DMS114 treated with DMSO at 0.1 percent for 48 hours (cell line): ENCODE data around the gene TMEM145.

ENCODE experiments used
- DNase-seq: peaks from one replicate; lab custom pipeline; 2025; ENCODE audit not compliant: unreplicated experiment; lab: John Stamatoyannopoulos, UW

The TMEM145 gene

DNA sequence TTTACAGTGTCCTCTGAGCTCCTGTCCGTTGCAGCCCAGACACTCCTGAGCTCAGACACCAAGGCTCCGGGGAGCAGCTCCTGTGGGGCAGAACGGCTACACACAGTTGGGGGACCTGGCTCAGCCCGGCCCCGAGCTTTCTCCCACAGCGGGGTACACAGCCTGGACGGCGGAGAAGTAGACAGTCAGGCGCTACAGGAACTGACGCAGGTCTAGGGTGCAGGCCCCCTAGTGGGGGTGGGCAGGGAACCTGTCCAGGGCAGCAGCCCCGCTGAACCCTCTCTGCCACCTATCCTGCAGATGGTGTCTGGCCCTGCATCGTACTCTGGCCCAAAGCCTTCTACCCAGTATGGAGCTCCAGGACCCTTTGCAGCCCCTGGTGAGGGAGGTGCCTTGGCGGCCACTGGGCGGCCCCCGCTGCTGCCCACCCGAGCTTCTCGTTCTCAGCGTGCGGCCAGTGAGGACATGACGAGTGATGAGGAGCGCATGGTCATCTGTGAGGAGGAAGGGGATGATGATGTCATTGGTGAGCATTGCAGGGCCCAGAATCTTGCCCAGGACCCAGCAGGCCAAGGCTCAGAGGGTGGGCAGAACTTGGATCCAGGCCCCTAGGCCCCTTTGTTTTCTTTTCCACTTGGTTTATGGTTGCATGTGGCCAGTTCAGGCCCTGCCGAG, 24.1 kb upstream of the TMEM145 start:
- no peak for DNase-seq

DNA sequence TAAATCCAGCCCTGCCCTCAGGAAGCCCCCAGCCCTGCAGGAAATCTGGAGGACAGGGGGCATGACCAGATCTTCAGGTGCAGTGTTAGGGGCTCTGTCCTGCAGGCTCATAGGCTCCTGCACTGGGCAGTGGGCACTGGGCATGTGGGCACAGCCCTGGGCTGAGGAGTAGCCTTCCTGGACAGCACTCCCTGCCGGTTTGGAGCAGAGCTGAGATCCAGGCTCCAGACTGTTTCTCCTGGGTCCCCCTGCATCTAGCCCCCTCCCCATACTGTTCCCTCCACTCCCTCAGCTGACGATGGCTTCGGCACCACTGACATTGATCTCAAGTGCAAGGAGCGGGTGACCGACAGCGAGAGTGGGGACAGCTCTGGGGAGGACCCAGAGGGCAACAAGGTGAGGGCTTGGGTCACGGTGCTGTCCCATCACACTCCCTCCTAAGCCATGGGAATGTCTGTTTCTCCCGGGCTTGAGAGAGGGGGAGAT, 23.5 kb upstream of the TMEM145 start:
- no peak for DNase-seq

DNA sequence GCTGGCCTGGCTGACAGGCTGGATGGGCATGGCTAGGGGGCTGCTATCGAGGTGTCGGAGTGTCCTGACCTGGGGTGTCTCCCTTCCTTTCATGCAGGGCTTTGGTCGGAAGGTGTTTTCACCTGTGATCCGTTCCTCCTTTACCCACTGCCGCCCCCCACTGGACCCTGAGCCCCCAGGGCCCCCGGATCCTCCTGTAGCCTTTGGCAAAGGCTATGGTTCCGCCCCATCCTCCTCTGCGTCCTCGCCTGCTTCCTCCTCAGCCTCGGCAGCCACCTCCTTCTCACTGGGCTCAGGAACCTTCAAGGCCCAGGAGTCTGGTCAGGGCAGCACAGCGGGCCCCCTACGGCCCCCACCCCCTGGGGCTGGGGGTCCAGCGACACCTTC, 23.0 kb upstream of the TMEM145 start:
- no peak for DNase-seq

DNA sequence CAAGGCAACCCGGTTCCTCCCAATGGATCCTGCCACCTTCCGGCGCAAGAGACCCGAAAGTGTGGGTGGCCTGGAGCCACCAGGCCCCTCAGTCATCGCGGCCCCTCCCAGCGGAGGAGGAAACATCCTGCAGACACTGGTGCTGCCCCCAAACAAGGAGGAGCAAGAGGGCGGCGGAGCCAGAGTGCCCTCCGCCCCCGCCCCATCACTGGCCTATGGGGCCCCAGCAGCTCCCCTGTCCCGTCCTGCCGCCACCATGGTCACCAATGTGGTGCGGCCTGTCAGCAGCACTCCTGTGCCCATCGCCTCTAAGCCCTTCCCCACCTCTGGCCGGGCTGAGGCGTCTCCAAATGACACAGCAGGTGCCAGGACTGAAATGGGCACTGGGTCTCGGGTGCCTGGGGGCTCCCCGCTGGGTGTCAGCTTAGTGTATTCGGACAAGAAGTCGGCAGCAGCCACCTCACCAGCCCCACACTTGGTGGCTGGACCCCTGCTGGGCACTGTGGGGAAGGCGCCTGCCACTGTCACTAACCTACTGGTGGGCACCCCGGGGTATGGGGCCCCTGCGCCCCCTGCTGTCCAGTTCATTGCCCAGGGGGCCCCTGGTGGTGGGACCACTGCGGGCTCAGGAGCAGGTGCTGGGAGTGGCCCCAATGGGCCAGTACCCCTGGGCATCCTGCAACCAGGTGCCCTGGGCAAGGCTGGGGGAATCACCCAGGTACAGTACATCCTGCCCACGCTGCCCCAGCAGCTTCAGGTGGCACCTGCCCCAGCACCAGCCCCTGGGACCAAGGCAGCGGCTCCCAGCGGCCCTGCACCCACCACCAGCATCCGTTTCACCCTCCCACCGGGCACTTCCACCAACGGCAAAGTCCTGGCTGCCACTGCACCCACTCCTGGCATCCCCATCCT, 22.3 kb upstream of the TMEM145 start:
- peak; percentile 56 for DNase-seq

DNA sequence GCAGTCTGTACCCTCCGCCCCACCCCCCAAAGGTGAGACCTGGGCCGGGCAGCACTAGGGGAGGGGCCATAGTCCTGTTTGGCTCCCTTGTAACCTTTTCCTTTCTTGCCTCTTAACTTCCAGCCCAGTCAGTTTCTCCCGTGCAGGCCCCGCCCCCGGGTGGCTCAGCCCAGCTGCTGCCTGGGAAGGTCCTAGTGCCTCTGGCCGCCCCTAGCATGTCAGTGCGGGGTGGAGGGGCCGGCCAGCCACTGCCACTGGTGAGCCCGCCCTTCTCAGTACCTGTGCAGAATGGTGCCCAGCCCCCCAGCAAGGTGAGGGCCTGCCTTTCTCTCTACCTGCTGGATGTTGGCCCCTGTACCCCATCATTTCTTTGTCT, 21.7 kb upstream of the TMEM145 start:
- DNase-seq: no peak

DNA sequence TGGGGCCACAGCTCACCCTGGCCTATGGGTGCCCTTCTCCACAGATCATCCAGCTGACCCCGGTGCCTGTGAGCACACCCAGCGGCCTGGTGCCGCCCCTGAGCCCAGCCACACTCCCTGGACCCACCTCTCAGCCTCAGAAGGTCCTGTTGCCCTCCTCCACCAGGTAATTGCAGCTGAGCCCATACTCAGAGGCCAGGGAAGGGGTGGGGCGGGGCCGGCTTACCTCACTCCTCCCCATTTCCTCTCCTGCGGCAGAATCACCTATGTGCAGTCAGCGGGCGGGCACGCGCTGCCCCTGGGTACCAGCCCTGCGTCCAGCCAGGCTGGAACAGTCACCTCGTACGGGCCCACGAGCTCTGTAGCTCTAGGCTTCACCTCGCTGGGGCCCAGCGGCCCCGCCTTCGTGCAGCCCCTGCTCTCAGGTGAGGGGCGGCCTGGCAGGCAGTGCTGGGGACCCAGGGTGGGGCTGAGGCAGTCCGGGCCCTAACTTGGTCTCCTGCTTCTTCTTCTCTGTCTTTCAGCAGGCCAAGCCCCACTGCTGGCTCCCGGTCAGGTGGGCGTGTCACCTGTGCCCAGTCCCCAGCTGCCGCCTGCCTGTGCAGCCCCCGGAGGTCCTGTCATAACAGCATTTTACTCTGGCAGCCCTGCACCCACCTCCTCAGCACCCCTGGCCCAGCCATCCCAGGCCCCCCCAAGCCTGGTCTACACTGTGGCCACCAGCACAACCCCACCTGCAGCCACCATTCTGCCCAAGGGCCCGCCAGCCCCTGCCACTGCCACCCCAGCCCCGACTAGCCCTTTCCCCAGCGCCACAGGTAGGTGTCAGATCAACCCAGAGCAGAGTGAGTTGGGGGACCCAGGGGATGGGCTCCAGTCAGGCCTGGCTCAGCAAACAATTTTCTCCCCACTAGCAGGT, 20.8 kb upstream of the TMEM145 start:
- no peak for DNase-seq

DNA sequence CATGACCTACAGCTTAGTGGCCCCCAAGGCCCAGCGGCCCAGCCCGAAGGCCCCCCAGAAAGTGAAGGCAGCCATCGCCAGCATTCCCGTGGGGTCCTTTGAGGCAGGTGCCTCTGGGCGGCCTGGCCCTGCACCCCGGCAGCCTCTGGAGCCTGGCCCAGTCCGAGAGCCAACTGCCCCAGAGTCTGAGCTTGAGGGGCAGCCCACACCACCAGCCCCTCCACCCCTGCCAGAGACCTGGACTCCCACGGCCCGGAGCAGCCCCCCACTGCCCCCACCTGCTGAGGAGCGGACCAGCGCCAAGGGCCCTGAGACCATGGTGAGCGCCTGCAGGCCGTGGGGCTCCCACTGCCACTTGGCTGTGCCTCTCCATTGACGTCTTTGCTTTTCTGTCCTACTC, 20.1 kb upstream of the TMEM145 start:
- DNase-seq: no peak

DNA sequence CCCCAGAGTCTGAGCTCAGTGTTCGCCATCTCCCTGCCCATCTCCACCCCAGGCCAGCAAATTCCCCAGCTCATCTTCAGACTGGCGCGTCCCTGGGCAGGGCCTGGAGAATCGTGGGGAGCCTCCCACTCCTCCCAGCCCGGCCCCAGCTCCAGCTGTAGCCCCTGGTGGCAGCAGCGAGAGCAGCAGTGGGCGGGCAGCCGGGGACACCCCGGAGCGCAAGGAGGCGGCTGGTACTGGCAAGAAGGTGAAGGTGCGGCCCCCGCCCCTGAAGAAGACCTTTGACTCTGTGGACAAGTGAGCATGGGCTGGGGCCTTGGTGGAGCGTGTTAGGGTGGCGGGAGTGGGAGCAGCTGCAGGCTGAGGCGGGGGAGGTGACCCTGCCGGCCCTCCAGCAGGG, 19.6 kb upstream of the TMEM145 start:
- no peak for DNase-seq

DNA sequence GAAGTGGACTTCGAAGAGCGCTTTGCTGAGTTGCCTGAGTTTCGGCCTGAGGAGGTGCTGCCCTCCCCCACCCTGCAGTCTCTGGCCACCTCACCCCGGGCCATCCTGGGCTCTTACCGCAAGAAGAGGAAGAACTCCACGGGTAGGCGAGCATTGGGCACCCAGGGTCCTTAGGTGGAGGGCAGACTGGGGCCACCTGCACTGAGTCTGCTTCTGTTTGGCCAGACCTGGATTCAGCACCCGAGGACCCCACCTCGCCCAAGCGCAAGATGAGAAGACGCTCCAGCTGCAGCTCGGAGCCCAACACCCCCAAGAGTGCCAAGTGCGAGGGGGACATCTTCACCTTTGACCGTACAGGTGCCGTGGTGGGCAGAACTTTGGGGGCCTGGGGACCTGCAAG, 19.2 kb upstream of the TMEM145 start:
- no peak for DNase-seq

DNA sequence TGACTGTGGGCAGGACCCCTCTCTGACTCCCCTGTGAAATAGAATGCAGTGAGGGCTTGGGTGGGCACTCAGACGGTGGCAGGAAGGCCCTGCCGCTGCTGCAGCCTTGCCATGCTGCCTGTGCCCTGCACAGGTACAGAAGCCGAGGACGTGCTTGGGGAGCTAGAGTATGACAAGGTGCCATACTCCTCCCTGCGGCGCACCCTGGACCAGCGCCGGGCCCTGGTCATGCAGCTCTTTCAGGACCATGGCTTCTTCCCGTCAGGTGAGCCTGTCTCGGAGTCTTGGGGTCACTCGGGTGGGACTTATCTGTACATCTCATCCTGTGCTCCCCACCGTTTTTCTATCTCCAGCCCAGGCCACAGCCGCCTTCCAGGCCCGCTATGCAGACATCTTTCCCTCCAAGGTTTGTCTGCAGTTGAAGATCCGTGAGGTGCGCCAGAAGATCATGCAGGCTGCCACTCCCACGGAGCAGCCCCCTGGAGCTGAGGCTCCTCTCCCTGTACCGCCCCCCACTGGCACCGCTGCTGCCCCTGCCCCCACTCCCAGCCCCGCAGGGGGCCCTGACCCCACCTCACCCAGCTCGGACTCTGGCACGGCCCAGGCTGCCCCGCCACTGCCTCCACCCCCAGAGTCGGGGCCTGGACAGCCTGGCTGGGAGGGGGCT, 18.5 kb upstream of the TMEM145 start:
- DNase-seq: no peak

DNA sequence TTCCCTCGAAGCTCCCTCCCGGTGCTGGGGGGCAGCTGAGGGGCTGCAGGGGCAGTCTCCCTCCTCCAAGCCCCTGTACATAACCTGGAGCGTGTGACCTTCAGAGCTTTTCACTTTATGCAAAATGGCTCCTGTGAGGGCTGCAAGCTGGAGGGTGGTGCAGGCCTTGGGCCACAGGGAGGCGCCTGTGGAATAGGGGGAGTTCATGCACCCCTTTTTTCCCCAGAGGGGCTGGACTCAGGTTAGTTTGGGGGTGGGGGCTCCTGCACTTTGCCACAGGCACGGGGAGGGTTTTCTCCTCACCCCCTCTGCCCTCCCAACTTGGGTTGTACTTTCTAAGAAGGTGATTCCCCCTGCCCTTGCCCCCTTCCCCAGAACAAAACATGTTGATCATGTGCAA, 17.8 kb upstream of the TMEM145 start:
- DNase-seq: no peak

DNA sequence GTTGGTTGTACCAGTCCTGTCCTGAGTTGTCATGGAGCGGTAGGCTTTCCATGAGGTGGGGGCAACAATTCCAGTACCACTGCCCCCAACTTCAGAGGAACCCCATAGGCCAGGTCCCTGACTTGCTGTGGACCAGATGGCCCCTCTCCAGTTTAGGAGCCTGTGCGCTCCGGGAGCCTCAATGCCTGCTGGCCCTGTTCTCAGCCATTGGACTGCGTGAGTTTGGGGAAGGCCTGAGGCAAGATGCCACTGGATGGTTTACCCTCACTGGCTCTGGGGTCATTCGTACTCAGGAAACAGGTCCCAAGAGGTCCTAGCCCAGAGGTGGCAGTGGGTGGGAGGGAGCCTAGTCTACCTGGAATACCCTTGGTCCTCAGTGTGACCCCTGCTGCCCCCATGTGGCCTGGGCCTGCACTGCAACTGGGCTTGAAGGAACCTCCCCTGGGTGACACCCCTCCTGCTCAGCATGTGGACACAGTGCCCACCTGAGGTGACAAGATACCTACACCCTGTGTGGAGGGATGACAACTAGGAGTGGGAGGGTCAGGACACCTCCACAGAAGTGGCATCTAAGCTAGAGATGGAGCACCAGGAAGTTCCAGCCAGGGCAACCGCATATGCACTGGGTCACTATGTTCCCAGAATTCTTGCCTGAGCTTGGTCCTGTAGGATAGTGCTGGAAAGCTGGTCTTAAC, 17.1 kb upstream of the TMEM145 start:
- DNase-seq: peak; percentile 47

DNA sequence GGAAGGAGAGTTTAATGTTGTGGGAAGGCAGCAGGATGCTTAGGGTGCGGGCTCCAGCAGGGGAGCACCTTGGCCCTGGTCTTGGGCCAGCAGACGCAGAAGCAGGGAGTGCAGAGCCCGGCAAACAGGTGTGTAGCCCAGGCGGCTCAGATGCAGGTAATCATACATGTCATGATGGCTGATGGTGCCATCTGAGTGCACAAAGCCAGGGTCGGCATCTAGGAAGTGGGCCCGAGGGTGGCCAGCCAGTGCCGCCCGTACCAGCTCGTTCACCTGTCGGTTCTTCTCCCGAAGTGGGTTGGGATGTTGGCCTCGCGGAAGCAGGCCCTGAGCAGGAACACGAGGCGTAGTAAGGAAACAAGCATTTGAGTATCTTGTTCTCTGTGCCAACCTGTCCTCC, 16.1 kb upstream of the TMEM145 start:
- DNase-seq: no peak

DNA sequence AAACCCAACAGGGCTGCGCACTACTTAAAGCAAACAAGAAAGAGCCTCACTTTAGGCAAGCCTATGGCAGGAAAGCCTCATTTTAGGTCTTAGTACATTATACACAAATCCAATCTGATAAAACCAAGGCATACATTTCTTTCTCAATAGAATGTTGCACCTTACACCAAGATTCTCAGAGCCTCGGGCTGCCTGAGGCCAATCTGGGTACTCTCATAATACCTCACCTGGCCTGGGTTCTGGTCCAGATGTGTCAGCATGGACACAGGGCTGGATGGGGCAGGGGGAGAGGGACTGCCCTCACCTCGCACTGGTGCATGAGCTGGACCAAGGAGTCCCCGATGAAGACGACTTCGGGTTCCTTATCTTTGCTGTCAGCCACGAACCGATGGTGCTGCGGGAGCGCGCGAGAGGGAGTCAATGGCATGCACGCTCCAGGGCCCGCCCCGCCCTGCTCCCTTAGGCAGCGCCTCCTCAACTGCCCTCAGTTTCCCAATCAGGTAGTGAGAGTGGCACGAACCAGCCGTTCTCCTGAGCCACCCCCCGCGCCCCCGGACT, 11.4 kb upstream of the TMEM145 start, which contains the start of gene PRR19:
Gene PRR19 (plus strand): TSS at position 487 of the 558 bp plus-strand sequence. CDS start 7,453 bp downstream, outside the sequence.
- no peak for DNase-seq

DNA sequence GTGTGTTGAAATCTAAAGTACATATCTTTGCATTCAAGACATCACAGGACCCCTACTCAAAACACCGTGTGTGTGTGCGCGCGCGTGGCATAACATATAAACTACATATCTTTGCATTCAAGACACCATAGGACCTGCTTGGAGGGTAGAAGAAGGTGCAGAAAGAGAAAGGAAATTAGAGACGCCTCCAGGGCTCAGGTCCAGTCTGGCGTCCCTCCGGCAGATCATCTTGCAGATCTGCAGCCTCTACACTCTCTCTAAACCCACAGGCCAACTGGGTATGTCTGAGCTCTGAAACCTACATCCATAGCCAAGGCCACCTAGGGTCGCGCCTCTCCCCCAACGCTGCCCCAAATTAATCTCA, 10.0 kb upstream of the TMEM145 start:
- no peak for DNase-seq

DNA sequence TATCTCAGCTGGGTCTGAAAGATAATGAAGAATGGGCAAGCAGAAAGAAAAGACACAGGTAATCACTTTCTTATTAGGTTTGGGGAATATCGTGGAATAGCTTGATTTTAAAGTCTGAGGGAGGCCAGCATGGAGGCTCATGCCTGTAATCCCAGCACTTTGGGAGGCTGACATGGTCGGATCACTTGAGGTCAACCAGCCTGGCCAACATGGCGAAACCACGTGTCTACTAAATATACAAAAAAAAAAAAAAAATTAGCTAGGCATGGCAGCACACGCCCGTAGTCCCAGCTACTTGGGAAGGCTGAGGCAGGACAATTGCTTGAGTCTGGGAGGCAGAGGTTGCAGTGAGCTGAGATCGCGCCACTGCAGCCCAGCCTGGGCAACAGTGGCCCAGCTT, 9.2 kb upstream of the TMEM145 start:
- no peak for DNase-seq

DNA sequence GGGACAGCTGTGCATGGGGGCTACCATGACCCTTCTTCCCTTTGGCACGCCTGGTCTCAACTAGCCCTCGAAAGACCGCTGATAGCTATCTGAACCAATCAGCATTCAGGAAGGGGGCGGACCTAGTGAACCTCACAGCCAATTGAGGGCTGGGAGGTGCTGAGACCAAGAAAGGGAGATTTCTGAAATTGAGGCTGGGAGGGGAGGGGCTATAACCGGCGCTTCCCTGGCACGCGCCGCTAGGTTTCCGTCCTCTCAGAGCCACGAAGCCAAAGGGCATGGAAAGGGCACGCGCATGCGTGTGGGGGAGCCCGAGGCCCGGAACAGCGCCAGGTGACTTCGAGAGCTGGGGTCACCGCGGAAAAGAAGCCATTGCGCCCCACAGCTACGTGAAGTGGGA, 6.5 kb upstream of the TMEM145 start:
- DNase-seq: no peak

DNA sequence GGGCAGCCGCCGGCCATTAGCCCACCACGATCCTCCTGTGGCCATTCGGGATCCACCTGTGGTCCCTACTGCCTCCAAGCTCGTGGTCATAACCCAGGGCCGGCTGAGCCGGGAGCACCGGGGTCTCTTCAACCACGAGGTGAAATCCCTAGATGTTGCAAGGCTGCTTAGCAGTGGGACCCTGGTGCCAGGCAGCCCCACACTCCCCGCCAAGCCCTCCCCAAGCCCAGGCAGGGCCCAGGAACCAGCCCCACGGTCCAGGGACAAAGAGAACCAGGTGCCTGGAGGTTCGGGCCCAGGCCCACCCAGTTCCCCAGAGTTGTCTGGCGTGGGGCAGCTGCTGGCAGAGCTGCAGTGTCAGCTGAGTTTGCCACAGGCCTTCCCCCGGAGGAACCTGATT, 3.4 kb upstream of the TMEM145 start:
- DNase-seq: no peak

DNA sequence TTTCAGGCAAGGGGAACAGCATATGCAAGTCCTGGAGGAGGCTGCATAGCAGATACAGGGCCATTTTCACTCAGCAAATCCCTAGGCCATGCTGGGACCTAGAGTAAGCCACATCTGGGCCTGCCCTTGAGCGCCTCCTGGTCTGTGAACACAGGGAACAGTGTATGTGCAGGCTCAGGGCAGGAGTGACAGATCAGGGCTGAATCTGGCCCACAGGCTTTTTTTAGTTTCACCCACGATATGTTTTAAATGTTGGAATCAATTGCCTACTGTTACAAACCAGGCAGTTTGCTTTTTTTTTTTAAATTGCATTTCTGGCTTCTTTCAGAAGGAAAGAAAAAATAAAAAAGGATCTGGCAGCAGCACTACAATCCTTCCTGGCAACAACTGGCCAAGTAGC, 1.5 kb upstream of the TMEM145 start:
- DNase-seq: no peak

DNA sequence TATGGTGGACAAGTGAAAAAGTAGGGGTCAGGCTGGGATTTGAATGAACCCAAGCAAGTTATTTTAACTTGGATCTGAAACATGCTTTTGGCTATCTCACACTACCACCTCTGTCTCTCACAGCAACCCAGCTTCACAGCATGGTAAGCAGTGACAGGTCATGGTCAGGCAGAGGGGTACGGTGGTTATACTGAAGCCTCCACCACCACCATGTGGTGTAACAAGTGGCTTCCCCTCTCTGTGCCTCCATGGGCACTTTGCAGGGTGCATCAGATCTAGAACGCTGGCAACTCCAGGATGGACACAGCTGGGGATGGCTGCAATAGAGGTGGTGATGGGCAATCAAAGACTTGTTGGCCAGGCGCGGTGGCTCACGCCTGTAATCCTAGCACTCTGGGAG, 739 bp upstream of the TMEM145 start:
- no peak for DNase-seq
